ENCODE measurements around the gene TMCO1.
A peak's percentile ranks its signal among the peaks of the same experiment; 100 is the strongest.
"Not testable (repeated sequence)": the region's sequence is repeated elsewhere in the genome, so short reads cannot be mapped to it uniquely, and the experiment has no call there.

The TMCO1 gene

DNA sequence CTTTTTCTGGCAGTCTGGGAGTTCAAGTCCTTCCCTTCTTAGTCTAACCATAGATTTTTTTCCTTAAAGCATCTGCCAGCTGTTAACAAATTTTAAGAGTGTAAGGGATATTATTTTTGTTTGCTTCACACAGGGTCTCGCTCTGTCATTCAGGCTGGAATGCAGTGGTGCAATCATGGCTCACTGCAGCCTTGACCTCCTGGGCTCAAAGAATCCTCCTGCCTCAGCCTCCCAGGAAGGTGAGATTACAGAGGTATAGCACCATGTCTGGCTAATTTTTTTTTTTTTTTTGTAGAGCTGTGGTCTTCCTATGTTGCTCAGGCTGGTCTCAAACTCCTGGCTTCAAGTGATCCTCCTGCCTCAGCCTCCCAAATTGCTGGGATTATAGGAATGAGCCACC is 23.8 kb downstream of the TMCO1 start:
- DNase-seq = not testable (repeated sequence)

DNA sequence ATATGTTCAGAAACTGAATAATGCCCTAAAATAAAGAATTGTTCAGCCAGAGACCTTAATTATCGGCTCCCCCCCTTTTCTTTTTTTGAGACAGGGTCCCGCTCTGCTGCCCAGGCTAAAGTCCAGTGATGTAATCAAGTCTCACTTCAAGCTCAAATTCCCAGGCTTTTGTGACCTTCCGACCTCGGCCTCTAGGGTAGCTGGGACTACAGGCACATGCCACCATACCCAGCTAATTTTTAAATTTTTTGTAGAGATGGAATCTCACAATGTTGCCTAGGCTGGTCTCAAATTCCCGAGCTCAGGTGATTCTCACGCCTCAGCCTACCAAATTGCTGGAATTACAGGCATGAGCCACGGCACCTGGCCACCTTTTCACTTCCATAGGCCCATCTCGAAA is 26.5 kb downstream of the TMCO1 start:
- no peak for DNase-seq

DNA sequence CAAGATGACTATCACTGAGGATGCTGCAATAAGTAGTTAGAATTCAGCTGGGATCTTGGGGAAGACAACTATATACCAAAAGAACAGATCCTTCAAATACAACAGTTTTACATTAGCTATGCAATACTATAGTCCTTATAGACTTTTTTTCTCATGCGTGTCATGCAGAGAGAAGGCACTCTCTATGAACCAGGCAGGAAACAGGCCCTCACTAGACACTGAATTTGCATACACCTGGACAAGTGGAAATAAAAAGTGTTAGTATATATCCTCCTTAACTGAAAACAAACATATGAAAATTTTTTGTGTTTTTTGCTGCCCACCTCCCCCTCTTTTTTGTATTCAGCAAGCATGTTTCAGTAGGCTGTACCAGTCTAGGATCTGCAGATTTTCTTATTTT is 29.9 kb downstream of the TMCO1 start:
- DNase-seq = no peak

DNA sequence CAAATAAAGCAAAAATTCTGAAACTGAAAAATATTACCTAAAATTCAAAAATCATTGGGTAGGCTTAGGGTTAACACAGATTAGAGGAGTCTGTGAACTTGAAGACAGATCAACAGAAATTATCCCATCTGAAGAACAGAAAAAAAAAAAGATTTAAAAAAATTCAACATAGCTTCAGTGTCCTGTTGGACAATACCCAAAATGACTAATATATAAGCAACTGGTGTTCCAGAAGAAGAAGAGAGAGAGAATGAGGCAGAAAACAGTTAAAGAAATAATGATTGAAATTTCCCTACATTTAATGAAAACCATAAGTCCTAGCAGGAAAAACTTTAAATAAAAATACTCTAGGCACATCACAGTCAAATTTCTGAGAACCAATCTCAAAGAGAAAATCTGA is 31.5 kb downstream of the TMCO1 start:
- no peak for DNase-seq

DNA sequence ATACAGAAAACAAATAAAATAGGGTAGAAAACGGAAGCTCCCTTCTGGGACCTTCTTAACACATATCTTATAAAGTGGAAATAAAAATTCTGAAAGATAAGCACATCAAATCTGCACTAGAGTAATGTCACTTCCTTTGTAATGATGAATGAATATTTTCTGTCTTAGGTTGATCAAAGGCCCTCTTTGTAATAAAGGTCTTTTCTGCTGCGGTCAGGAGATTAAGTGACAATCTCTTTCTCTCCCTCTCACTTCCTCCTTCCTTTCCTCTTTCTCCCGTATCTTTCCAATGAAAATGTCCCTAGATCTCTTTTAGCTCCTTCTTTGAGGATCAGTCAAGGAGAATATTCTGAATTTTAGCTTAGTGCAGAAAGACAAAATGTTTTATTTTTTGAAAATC is 33.8 kb downstream of the TMCO1 start:
- DNase-seq = no peak

DNA sequence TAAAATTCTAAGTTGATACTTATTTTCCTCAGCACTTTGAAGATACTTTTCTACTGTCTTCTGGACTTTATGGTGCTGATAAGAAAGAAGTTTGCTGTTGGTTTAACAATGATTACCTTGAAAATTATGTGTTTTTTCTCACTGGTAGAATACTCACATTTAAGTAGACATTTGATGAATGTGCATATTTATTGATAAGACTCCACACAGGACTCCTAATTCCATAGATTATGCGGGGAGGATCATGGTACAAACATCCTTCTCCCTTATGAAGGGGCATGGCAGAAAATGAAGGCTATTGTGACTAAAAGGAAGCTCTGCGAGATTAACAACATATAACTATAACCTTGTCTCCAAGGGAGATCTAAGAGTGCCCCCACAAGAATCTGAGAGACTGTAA is 41.8 kb downstream of the TMCO1 start:
- no peak for DNase-seq

DNA sequence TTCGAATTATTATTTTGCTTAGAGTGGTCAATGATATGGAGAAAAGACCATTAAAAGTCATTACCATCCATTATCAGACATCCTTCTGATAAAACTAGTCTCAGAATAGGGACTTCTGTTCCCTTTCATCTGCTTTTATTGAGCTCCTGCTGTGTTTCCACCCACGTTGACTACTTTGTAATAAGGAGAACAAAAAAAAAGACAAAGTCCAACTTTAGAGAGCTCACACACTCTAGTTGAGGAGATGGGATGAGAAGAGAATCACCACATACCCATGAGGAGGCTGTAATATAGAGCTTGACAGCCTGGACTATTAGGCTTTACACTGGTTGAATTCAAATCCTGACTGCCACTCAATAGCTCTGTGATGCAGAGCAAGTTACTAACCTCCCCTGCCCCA is 42.5 kb downstream of the TMCO1 start:
- DNase-seq = no peak

DNA sequence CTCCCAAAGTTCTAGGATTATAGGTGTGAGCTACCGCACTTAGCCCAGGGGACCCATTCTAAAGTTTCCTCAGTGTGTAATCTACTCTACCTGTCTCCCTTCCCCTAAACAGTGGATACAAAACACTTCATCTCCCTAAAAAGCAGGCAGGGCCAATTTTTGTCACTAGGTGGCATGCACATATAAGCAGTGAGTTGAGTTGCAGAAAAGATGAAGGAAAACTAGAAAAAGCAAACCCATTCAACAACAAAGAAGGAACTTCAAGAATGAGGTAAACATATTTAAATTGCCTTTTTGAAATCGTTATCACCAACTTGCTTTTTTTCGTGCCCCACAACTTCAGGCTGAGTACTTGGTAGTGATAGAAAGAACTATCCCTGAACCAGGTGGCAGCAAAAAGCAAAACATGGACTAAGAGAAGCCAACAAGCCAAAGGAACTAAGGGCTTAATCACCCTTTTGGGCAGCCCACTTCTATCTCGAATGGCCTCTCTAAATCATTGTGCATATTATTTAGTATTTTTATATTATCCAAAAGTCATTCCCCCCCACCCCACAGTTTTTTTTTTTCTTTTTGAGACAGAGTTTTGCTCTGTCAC is 50.7 kb downstream of the TMCO1 start:
- DNase-seq = peak; percentile 60 to 71

DNA sequence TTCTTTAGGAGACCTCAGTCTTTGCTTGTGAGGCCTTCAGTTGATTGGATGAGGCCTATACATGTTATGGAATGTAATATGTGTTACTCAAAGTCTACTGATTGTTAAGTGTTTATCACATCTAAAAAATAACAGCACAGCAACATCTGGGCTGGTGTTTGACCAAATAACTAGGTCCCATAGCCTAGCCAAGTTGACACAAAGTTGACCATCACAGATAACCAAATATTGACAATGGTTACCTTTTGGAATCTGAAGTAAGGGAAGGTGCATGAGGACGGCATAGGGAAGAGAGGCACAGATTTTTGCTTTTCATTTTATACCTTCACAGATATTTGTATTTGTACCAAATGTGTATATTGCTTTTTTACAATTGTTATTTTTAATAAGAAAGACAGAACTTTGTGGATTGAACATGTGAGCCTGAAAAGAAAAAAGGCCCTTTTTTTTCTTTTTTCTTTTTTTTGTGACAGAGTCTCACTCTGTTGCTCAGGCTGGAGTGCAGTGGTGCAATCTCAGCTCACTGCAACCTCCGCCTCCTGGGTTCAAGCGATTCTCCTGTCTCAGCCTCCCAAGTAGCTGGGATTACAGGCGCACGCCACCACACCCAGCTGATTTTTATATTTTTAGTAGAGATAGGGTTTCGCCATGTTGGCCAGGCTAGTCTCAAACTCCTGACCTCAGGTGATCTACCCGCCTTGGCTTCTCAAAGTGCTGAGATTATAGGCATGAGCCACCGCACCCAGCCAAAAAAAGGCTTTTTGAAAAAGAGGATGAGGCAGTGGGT is 52.2 kb downstream of the TMCO1 start:
- not testable (repeated sequence) for DNase-seq

DNA sequence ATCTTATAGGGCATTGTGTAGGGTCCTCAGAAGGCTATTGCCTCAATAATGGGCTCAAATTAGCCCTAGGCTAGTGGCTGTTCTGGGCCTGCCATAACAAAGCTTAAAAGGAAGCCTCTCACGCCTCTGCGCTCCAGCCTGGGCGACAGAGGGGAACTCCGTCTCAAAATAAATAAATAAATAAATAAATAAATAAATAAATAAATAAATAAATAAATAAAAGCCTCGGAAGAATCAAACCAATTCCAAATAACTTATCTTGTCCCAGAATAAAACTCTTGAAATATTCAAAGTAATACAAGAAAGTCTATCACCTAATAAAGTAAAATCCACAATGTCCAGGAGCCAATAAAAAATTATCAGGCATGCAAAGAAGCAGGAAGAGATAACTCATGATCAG is 55.9 kb downstream of the TMCO1 start:
- no peak for DNase-seq

DNA sequence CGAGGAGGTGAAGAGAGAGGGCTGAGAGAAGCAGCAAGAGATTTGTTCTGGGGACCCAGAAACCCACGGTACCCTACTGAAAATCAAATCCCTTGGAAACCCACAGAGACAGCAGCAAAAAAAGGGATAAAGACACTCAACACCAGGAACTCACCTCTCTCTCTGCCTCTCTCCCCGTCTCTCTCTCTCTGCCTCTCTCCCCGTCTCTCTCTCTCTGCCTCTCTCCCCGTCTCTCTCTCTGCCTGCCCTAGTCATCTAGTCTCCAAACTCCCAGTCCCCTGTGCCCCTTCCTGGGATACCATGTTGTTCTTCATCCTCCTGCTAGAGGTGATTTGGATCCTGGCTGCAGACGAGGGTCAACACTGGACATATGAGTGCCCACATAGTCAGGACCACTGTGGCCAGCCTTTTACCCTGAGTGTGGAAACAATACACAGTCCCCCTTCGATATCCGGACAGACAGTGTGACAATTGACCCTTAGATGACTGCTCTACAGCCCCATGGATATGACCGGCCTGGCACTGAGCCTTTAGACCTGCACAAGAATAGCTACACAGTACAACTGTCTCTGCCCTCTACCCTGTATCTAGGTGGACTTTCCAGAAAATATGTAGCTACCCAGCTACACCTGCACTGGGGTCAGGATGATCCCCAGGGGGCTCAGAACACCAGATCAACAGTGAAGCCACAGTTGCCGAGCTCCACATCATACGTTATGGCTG is 60.5 kb downstream of the TMCO1 start:
- no peak for DNase-seq

DNA sequence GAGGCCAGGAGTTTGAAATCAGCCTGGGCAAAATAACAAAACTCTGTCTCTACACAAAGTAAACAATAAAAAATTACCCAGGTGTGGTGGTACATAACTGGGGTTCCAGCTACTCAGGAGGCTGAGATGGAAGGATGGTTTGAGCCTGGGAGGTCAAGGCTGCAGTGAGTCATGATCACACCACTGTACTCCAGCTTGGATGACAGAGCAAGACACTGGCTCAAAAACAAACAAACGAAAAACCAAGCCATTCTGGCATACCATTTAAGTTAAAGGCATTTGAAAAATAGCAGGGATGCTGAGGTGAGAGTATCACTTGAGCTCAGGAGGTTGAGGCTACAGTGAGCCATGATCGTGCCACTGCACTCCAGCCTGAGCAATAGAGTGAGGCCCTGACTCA is 65.0 kb downstream of the TMCO1 start:
- no peak for DNase-seq

DNA sequence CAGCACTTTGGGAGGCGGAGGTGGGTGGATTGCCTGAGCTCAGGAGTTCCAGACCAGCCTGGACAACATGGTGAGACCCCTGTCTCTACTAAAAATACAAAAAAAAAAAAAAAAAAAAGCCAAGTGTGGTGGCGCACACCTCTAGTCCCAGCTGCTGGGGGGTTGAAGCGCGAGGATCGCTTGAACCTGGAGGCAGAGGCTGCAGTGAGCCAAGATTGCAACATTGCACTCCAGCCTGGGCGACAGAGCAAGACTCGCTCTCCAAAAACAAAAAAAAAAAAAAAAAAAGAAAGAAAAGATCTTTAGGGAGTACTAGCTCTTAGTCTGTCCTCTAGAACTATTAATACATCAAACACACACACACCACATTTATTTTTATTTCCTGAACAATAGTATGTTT is 66.7 kb downstream of the TMCO1 start:
- not testable (repeated sequence) for DNase-seq

DNA sequence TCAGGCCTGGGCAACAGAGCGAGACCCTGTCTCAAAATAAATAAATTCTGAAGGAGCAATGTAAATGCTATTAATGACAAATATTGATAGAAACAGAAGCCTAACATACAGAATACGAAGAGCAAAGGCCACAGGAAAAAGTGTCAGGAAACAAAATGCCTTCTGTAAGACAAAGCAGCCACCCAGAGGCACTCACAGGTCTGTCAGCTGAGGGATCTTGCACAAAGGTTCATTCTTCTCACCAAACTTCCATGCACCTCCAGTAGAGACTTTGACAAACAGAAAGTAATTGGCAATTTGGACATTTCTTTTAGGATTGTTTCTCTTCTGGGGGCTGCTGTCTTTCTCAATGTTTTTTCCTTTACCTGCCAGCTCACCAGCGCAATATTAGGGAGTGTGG is 69.1 kb downstream of the TMCO1 start:
- no peak for DNase-seq

DNA sequence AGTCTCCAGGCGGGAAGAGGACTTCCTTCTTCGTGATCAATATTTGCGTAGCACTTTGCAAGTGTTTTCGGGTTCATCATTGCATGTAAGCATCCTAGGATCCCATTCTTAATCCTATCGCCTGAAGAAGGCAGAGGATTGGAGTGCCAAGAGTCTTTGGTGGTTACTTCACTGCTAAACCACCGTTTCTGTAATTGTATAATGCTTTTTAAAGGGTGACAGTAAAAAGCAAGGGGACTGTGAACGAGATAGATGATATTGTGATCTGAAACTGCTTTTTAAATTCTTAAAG is 70.0 kb downstream of the TMCO1 start:
- no peak for DNase-seq

DNA sequence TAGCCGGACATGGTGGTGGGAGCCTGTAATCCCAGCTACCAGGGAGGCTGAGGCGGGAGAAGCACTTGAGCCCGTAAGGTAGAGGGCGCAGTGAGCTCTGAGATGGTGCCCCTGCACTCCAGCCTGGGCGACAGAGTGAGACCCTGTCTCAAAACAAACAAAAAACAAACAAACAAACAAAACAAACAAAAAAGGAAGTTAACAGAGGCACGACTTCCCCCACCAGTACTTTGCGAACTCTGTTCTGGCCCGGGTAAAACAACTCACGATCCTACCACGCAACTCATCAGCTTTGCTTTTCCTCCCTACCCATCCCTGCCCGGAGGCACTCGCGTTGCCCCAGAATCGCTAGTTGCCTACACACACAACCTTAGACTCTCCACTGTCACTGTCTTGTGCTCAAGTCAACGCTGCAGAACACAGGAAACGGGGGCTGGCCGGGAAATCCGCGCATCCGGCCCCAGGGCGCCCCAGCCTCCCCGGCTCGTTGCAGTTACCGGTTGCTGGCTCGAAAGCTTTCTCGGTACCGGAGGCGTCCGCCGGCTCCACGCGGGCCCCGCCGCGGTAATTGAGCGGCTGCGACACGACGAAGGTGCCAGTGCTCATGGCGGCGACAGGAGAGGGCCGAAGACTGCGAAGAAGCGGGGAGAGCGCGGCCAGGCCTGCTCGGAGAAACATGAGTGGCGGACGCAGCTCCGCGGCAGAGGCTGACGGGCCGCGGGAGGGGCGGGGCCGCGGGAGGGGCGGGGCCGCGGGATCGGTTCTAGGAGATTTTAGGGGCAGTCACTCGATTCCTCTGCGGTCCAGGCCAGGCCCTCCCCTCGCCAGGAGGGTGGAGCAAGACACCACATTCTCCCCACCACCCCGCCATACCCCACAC is 70.5 kb downstream of the TMCO1 start, which contains the start of gene ALDH9A1:
Gene ALDH9A1 (minus strand): TSS at position 682 of the 880 bp plus-strand sequence. CDS start 4 bp downstream, at position 678.
- DNase-seq = peak; percentile 81 to 91

DNA sequence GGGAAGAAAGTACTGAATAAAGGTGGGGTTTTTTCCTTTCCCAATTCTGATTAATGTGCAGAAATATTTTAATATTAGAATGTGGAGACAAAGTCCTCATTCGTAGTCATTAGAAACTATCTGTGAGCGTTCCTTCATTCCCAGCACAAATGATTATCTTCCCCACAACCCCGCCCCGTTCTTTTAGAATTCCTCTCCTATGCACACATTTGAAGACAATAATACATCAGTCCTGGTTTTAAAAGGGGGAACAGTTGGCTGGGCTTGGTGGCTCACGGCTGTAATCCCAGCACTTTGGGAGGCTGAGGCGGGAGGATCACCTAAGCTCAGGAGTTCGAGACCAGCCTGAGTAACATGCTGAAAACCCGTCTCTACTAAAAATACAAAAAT is 71.2 kb downstream of the TMCO1 start:
- no peak for DNase-seq

DNA sequence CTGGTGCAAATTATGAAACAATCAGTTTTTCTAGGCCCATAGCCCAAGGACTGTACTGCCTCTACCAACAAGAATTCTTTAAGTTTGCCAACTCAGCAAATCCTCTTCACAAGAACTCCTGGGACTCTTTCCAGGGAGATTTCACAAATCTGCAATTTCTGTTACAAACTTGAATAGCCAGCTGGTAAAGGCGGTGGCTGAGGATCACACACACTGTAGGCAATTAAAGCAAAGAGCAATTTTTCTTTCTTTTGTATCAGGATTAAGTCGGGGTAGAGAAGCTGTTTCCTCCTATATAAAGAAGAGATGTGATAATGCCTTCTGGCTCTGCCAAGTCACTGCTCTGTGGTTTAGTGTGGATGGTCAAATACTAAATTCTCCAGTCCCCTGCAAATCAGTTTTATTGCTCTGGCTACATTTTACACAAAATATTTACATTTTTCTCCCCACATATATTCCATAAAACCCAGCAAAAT is 72.0 kb downstream of the TMCO1 start:
- DNase-seq = no peak

DNA sequence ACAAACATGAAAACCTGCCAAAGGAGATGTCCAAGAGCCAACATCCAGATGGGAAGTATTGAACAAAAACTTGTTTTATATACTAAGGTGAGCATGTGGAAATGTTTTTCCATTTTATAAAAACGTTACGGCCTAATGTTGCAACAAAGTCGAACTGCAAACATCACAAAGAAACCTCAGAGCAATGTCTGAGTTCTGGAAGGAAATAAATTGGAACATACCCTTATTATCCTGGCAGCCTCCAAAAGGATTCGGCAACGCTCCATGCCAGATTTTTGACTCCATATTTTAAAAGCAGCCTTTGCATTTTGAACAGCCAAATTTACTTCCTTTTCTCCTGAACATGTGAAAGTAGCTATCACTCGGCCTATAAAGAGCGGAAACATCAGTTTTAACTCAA is 73.6 kb downstream of the TMCO1 start:
- no peak for DNase-seq

DNA sequence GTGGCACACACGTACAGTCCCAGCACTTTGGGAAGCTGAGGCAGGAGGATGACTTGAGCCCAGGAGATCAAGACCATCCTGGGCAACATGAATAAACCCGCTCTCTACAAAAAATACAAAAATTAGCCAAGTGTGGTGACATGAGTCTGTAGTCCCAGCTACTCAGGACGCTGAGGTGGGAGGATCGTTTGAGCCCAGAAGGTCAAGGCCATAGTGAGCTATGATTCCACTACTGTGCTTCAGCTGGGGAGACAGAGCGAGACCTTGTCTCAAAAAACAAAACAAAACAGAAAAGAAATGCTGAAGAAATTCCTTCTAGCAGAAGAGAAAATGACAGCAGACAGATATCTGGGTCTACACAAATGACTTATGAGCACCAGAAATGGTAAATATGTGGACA is 80.6 kb downstream of the TMCO1 start:
- DNase-seq = no peak

DNA sequence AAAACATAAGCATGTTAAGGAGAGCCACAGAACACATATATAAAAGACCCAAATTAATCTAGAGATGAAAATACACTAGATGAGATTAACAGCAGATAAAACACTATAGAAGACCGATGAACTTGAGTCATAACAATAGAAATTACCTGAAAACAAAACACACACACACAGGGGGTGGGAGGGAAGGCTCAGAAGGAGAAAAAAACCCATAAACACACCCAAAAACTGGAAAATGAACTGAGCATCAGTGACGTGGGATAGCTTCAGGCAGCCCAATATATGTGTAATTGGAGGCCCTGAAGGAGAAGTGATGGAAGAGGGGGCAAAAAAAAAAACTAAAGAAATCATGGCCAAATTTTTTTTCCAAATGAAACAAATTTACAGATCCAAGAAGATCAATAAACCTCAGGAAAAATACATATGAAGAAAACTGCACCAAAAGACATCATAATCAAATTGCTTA is 81.7 kb downstream of the TMCO1 start:
- DNase-seq = no peak

DNA sequence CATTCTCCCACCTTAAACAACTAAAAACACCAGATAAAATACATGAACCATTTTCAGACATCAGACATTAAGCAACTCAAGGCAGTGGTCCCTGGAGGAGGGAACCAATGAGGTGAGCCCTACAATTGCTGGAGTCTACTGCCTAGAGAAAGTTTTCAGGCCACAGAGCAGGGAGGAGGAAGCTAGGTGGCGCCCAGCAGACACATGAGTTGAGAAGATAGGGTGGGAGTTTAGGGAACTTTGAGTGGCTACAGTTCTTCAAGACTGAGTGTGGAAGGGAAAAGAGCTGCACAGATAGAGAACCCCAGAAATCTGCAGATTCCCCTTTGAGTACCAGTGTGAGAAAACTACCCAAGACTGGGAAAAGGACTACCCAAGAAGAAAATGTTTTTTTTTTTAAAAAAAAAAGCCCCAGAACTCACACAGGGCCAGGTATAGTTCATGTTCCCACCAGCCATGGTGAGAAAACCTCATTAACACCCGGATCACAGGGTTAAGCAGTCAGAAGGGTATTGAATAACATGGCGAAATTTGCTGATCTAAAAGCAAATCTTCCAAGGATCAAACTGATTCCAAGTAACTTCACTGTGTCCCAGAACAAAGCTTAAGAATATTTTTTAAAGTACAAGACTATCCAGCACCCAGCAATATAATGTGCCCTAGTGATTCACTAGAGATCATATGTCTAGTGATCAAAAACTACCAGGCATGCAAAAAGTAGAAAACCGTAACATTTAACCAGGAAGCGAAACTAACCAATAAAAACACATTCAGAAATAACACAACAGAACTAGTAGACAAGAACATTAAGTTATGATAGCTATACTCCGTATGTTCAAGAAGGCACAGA is 82.3 kb downstream of the TMCO1 start:
- DNase-seq = no peak
